ENCODE data around the gene TEX54.

DNA sequence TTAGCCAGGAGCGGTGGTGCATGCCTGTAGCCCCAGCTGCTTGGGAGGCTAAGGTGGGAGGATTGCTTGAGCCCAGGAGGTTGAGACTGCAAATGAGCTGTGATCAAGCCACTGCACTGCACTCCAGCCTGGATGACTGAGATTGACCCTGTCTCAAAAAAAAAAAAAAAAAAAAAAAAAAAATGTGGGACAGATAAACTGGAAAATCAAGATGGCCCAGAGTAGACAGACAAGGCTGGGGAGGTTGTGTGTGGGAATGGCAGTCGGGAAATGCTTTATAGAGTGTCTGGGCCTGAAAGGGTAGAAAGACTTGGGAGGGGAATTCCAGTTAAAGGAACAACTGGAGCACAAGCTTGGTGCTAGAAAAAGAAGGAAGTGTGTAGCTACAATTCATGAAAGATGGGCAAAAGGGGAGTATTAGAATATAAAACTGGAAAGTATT lies 24.9 kb upstream of the TEX54 start:
- TF ChIP-seq EZH2 (IDR thresholded peaks at IDR 0.05; ENCODE audit: low read length, missing control alignments), result no peak
- TF ChIP-seq, protein P1, sequence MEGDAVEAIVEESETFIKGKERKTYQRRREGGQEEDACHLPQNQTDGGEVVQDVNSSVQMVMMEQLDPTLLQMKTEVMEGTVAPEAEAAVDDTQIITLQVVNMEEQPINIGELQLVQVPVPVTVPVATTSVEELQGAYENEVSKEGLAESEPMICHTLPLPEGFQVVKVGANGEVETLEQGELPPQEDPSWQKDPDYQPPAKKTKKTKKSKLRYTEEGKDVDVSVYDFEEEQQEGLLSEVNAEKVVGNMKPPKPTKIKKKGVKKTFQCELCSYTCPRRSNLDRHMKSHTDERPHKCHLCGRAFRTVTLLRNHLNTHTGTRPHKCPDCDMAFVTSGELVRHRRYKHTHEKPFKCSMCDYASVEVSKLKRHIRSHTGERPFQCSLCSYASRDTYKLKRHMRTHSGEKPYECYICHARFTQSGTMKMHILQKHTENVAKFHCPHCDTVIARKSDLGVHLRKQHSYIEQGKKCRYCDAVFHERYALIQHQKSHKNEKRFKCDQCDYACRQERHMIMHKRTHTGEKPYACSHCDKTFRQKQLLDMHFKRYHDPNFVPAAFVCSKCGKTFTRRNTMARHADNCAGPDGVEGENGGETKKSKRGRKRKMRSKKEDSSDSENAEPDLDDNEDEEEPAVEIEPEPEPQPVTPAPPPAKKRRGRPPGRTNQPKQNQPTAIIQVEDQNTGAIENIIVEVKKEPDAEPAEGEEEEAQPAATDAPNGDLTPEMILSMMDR (conservative IDR thresholded peaks at IDR 0.05 in 1 of 2, IDR thresholded peaks at IDR 0.05 in 1 of 2; ENCODE audit: low read depth in 1 of 2, low read length in 2 of 2), result no peak

Data from fibroblast of lung (primary cell).